Measurements from ENCODE around the gene TAL1. TPM values are rescaled to one million over a fixed set of nuclear protein-coding genes. Genes with fewer than 3 reads are reported as not detected.
"Not testable (repeated sequence)": the region's sequence is repeated elsewhere in the genome, so short reads cannot be mapped to it uniquely, and the experiment has no call there.

Gene TAL1
- total and polyA plus RNA-seq, 4 experiments from 2014 or later, result not detected

- H3K4me3 Mint-ChIP-seq, result no peak overlapping the region
- Histone ChIP-seq H3K9me3 (ENCODE audit: control insufficient read depth in 1 of 2, low read length in 2 of 2) (no peaks in the 10 kb centered on the region), H3K4me1 (ENCODE audit: insufficient read depth, low read length) (no peaks in the 10 kb centered on the region), H3K27ac (ENCODE audit: low read depth, low read length) (no peak overlapping the region), H3K4me3 (ENCODE audit: low read length in 2 of 2) (no peak overlapping the region), H3K27me3 (ENCODE audit: insufficient read depth, low read length) (no peaks in the 10 kb centered on the region), H3K36me3 (ENCODE audit: insufficient read depth, low read length) (no peaks in the 10 kb centered on the region)
- ChIA-PET POLR2A (ENCODE audit: partially characterized antibody) (no interaction called here), CTCF (ENCODE audit: partially characterized antibody) (interaction anchor here (3.2 kb wide), 1 partner anchor 16 kb away, joined by 16 read pairs; no protein-coding TSS in a partner anchor)
- no peaks in the 10 kb centered on the region for H3K4me1 Mint-ChIP-seq
- H3K27ac Mint-ChIP-seq, result no peak overlapping the region
- intact Hi-C loops (cut with micrococcal nuclease), result no loop called here
- peaks cover 11 to 15% of the 10 kb centered on the region in 2 donors for H3K27me3 Mint-ChIP-seq
- H3K36me3 Mint-ChIP-seq, result no peaks in the 10 kb centered on the region
- H3K9me3 Mint-ChIP-seq, result no peaks in the 10 kb centered on the region
- no peak for DNase-seq
These were observed 22.2 kb downstream of the TAL1 start for GRCh38 chr1:47209725-47210325.

DNA sequence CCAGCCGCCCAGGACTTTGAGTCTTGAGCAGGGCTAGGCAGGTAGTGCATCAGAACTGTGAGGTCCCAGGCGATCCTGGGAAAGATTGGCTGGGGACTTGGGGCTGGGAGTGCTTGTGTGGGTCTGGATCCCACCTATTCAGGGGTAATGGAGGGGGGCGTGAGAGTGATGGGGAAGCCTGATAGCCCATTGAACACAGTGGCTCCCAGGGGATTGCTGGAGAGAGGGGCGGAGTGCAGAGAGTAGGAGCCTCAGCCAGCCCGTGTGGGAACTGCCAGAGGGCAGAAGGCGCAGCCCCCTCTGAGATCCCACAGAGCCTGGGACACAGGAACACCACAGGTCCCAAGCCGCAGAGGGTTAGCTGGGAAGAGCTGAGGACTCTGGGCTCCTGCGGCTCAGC is 22.9 kb downstream of the TAL1 start:
- intact Hi-C loops (cut with micrococcal nuclease), result no loop called here
- peaks cover 17 to 19% of the 10 kb centered on the region in 2 donors for H3K27me3 Mint-ChIP-seq
- ChIA-PET POLR2A (ENCODE audit: partially characterized antibody) (no interaction called here), CTCF (ENCODE audit: partially characterized antibody) (interaction anchor here (3.2 kb wide), 1 partner anchor 16 kb away, joined by 16 read pairs; no protein-coding TSS in a partner anchor)
- H3K4me3 ChIP-seq (ENCODE audit: low read length in 2 of 2), result no peak overlapping the region
- H3K4me1 ChIP-seq (ENCODE audit: insufficient read depth, low read length), result no peaks in the 10 kb centered on the region
- H3K36me3 ChIP-seq (ENCODE audit: insufficient read depth, low read length), result no peaks in the 10 kb centered on the region
- H3K27me3 ChIP-seq (ENCODE audit: insufficient read depth, low read length), result no peaks in the 10 kb centered on the region
- peaks cover 0 to 2% (median 0%) of the 10 kb centered on the region in 8 donors for H3K9me3 Mint-ChIP-seq
- DNase-seq, result no peak
- no peak overlapping the region for H3K27ac ChIP-seq (ENCODE audit: low read depth, low read length)
- no peak overlapping the region for H3K4me3 Mint-ChIP-seq
- H3K9me3 ChIP-seq (ENCODE audit: control insufficient read depth in 1 of 2, low read length in 2 of 2), result no peaks in the 10 kb centered on the region
- H3K27ac Mint-ChIP-seq, result no peak overlapping the region
- H3K4me1 Mint-ChIP-seq, result no peaks in the 10 kb centered on the region
- H3K36me3 Mint-ChIP-seq, result no peaks in the 10 kb centered on the region

GRCh38 chr1:47208374-47208850 is 23.6 kb downstream of the TAL1 start:
- no peak overlapping the region for H3K27ac ChIP-seq (ENCODE audit: low read depth, low read length)
- no peaks in the 10 kb centered on the region for H3K27me3 ChIP-seq (ENCODE audit: insufficient read depth, low read length)
- CTCF ChIA-PET (ENCODE audit: partially characterized antibody), result interaction anchor here (3.2 kb wide), 1 partner anchor 15 kb away, joined by 16 read pairs; no protein-coding TSS in a partner anchor
- H3K9me3 ChIP-seq (ENCODE audit: control insufficient read depth in 1 of 2, low read length in 2 of 2), result no peaks in the 10 kb centered on the region
- no peak overlapping the region for H3K4me3 ChIP-seq (ENCODE audit: low read length in 2 of 2)
- no peaks in the 10 kb centered on the region for H3K4me1 ChIP-seq (ENCODE audit: insufficient read depth, low read length)
- Mint-ChIP-seq H3K4me1 (peaks cover 0 to 3% (median under 1%) of the 10 kb centered on the region in 4 donors), H3K27ac (no peak overlapping the region), H3K36me3 (no peaks in the 10 kb centered on the region), H3K4me3 (no peak overlapping the region), H3K27me3 (peaks cover 17 to 22% of the 10 kb centered on the region in 2 donors), H3K9me3 (peaks cover 0 to 2% (median 0%) of the 10 kb centered on the region in 8 donors)
- intact Hi-C loops (cut with micrococcal nuclease), result no loop called here
- POLR2A ChIA-PET (ENCODE audit: partially characterized antibody), result no interaction called here
- no peaks in the 10 kb centered on the region for H3K36me3 ChIP-seq (ENCODE audit: insufficient read depth, low read length)
- DNase-seq, result no peak

DNA sequence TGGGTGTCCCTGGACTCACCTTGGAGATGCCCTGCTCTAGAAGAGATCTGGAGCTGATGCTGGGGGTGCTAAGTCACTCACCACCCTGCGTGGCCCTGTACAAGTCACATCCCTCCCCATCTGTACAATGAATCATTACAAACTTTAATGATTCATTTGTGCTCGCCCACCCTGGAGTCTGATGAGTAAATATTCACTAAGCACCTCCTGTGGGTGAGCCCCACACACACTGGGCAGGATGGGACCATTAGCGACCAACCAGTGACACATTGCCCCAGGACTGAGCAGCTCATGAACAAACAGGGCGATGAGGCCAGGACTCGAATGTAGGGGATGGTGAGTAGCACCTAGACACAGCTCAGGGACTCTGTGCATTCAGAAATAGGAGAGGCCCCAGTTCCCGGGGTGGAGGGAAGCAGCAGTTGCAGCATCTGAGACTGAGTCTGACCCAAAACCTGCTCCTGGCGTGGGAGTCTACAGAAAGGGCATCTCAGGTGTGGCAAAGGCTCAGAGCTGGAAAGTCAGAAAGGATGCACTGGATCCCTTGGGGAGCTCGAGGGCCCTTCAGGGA is 24.1 kb downstream of the TAL1 start:
- peaks cover 18 to 26% of the 10 kb centered on the region in 2 donors for H3K27me3 Mint-ChIP-seq
- no peaks in the 10 kb centered on the region for H3K36me3 ChIP-seq (ENCODE audit: insufficient read depth, low read length)
- H3K27ac Mint-ChIP-seq, result no peak overlapping the region
- peaks cover 0 to 4% (median 0%) of the 10 kb centered on the region in 8 donors for H3K9me3 Mint-ChIP-seq
- ChIA-PET CTCF (ENCODE audit: partially characterized antibody) (interaction anchor here (3.2 kb wide), 1 partner anchor 15 kb away, joined by 16 read pairs; no protein-coding TSS in a partner anchor), POLR2A (ENCODE audit: partially characterized antibody) (no interaction called here)
- H3K9me3 ChIP-seq (ENCODE audit: control insufficient read depth in 1 of 2, low read length in 2 of 2), result no peaks in the 10 kb centered on the region
- no peaks in the 10 kb centered on the region for H3K4me1 ChIP-seq (ENCODE audit: insufficient read depth, low read length)
- H3K27ac ChIP-seq (ENCODE audit: low read depth, low read length), result no peak overlapping the region
- H3K4me1 Mint-ChIP-seq, result peaks cover 0 to 5% (median under 1%) of the 10 kb centered on the region in 4 donors
- no peak for DNase-seq
- no peaks in the 10 kb centered on the region for H3K36me3 Mint-ChIP-seq
- intact Hi-C loops (cut with micrococcal nuclease), result no loop called here
- no peak overlapping the region for H3K4me3 Mint-ChIP-seq
- H3K27me3 ChIP-seq (ENCODE audit: insufficient read depth, low read length), result no peaks in the 10 kb centered on the region
- H3K4me3 ChIP-seq (ENCODE audit: low read length in 2 of 2), result no peak overlapping the region

DNA sequence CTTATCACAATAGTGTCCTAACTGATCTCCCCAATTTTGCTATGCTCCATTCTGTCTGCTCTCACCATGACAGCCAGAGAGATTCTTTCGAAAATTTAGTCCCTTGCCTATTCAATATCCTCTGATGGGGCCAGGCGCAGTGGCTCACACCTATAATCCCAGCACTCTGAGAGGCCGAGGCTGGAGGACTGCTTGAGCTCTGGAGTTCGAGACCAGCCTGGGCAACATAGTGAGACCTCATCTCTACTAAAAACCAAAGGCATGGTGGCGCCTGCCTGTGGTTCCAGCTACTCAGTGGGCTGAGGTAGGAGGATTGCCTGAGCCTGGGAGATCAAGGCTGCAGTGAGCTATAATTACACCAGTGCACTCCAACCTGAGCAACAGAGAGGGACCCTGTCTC is 26.1 kb downstream of the TAL1 start:
- intact Hi-C loops (cut with micrococcal nuclease), result no loop called here
- Mint-ChIP-seq H3K27ac (no peak overlapping the region), H3K9me3 (peaks cover 0 to 4% (median under 1%) of the 10 kb centered on the region in 8 donors), H3K4me3 (no peak overlapping the region), H3K36me3 (no peaks in the 10 kb centered on the region), H3K4me1 (peaks cover 0 to 5% (median under 1%) of the 10 kb centered on the region in 4 donors), H3K27me3 (peaks cover 20 to 26% of the 10 kb centered on the region in 2 donors)
- Histone ChIP-seq H3K36me3 (ENCODE audit: insufficient read depth, low read length) (no peaks in the 10 kb centered on the region), H3K9me3 (ENCODE audit: control insufficient read depth in 1 of 2, low read length in 2 of 2) (no peaks in the 10 kb centered on the region), H3K4me1 (ENCODE audit: insufficient read depth, low read length) (no peaks in the 10 kb centered on the region), H3K27ac (ENCODE audit: low read depth, low read length) (no peak overlapping the region), H3K4me3 (ENCODE audit: low read length in 2 of 2) (no peak overlapping the region), H3K27me3 (ENCODE audit: insufficient read depth, low read length) (no peaks in the 10 kb centered on the region)
- ChIA-PET POLR2A (ENCODE audit: partially characterized antibody) (no interaction called here), CTCF (ENCODE audit: partially characterized antibody) (interaction anchor here (2.2 kb wide), 1 partner anchor 13 kb away, joined by 16 read pairs; no protein-coding TSS in a partner anchor)
- DNase-seq, result no peak

DNA sequence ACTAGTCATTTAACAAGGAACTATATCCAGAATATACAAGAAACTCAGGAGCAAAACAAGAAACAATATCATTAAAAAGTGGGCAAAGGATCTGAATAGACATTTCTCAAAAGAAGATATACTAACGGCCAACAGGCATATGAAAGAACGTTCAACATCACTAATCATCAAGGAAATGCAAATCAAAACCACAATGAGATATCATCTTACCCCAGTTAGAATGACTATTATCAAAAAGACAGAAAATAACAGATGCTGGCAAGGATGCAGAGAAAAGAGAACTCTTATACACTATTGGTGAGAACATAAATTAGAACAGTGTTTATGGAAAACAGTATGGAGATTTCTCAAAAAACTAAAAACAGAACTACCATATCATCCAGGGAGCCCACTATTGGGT is 28.5 kb downstream of the TAL1 start:
- H3K9me3 ChIP-seq (ENCODE audit: control insufficient read depth in 1 of 2, low read length in 2 of 2); H3K36me3 Mint-ChIP-seq; H3K4me3 ChIP-seq (ENCODE audit: low read length in 2 of 2); intact Hi-C loops (cut with micrococcal nuclease); H3K4me1 ChIP-seq (ENCODE audit: insufficient read depth, low read length); H3K27ac Mint-ChIP-seq; POLR2A ChIA-PET (ENCODE audit: partially characterized antibody); H3K9me3 Mint-ChIP-seq; H3K4me1 Mint-ChIP-seq; H3K36me3 ChIP-seq (ENCODE audit: insufficient read depth, low read length); H3K27me3 ChIP-seq (ENCODE audit: insufficient read depth, low read length); H3K4me3 Mint-ChIP-seq; DNase-seq; H3K27ac ChIP-seq (ENCODE audit: low read depth, low read length): not testable (repeated sequence)
- CTCF ChIA-PET (ENCODE audit: partially characterized antibody), result interaction anchor here (2.0 kb wide), 1 partner anchor 10 kb away, joined by 18 read pairs; no protein-coding TSS in a partner anchor
- peaks cover 30 to 34% of the 10 kb centered on the region in 2 donors for H3K27me3 Mint-ChIP-seq

- H3K36me3 ChIP-seq (ENCODE audit: insufficient read depth, low read length), result no peaks in the 10 kb centered on the region
- H3K27ac Mint-ChIP-seq, result no peak overlapping the region
- no peaks in the 10 kb centered on the region for H3K9me3 ChIP-seq (ENCODE audit: control insufficient read depth in 1 of 2, low read length in 2 of 2)
- no peaks in the 10 kb centered on the region for H3K27me3 ChIP-seq (ENCODE audit: insufficient read depth, low read length)
- peaks cover 34 to 36% of the 10 kb centered on the region in 2 donors for H3K27me3 Mint-ChIP-seq
- peaks cover 0 to 5% (median under 1%) of the 10 kb centered on the region in 4 donors for H3K4me1 Mint-ChIP-seq
- ChIA-PET POLR2A (ENCODE audit: partially characterized antibody) (no interaction called here), CTCF (ENCODE audit: partially characterized antibody) (interaction anchor here (0.7 to 2.5 kb wide), 4 partner anchors 8 to 26 kb away, joined by 3 to 18 read pairs (median 8); no protein-coding TSS in a partner anchor)
- no peaks in the 10 kb centered on the region for H3K4me1 ChIP-seq (ENCODE audit: insufficient read depth, low read length)
- H3K9me3 Mint-ChIP-seq, result peaks cover 0 to 4% (median 1%) of the 10 kb centered on the region in 8 donors
- no peak overlapping the region for H3K4me3 Mint-ChIP-seq
- H3K36me3 Mint-ChIP-seq, result no peaks in the 10 kb centered on the region
- no peak overlapping the region for H3K4me3 ChIP-seq (ENCODE audit: low read length in 2 of 2)
- H3K27ac ChIP-seq (ENCODE audit: low read depth, low read length), result no peak overlapping the region
- intact Hi-C loops (cut with micrococcal nuclease), result no loop called here
- DNase-seq, result no peak
These were observed 30.8 kb downstream of the TAL1 start for GRCh38 chr1:47201179-47201578.
